Measurements from ENCODE around the gene IKZF1.

IKZF1 gene

GRCh38 chr7:50283731-50284130 is 20.8 kb upstream of the IKZF1 start:
- H3K27ac ChIP-seq: no peak overlapping the region
- TF ChIP-seq, protein P1, sequence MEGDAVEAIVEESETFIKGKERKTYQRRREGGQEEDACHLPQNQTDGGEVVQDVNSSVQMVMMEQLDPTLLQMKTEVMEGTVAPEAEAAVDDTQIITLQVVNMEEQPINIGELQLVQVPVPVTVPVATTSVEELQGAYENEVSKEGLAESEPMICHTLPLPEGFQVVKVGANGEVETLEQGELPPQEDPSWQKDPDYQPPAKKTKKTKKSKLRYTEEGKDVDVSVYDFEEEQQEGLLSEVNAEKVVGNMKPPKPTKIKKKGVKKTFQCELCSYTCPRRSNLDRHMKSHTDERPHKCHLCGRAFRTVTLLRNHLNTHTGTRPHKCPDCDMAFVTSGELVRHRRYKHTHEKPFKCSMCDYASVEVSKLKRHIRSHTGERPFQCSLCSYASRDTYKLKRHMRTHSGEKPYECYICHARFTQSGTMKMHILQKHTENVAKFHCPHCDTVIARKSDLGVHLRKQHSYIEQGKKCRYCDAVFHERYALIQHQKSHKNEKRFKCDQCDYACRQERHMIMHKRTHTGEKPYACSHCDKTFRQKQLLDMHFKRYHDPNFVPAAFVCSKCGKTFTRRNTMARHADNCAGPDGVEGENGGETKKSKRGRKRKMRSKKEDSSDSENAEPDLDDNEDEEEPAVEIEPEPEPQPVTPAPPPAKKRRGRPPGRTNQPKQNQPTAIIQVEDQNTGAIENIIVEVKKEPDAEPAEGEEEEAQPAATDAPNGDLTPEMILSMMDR (conservative IDR thresholded peaks at IDR 0.05): no peak

- TF ChIP-seq, protein P1 (conservative IDR thresholded peaks at IDR 0.05): no peak
- H3K27ac ChIP-seq: no peak overlapping the region
These were observed 20.2 kb upstream of the IKZF1 start for GRCh38 chr7:50284296-50284695.

DNA sequence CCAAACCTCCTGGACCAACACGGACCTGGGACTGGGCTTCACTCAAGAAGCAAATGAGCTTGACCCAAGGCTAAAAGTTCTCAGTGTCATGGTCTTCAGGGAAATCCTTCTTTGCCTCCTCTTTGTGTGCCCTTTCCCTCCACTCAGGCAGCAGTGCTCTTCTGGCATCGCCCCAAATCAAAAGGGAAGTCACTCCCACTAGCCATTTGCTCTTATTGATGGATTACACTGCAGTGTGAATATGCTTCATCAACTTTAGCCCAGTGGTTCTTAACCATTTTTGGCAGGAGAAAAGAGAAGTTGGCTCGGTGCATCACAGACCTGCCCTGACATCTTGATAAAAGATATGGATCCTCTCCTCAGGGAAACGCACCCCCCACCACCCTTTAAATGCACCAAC is 19.2 kb upstream of the IKZF1 start:
- TF ChIP-seq, protein P1 (conservative IDR thresholded peaks at IDR 0.05): no peak
- no peak overlapping the region for H3K27ac ChIP-seq

- H3K27ac ChIP-seq: no peak overlapping the region
- TF ChIP-seq, protein P1 (conservative IDR thresholded peaks at IDR 0.05): no peak
These were observed 17.4 kb upstream of the IKZF1 start for GRCh38 chr7:50287129-50287528.

GRCh38 chr7:50292165-50292757 is 12.3 kb upstream of the IKZF1 start:
- no peak overlapping the region for H3K27ac ChIP-seq
- TF ChIP-seq, protein P1 (conservative IDR thresholded peaks at IDR 0.05): no peak

GRCh38 chr7:50292763-50293162 is 11.8 kb upstream of the IKZF1 start:
- no peak overlapping the region for H3K27ac ChIP-seq
- TF ChIP-seq, protein P1 (conservative IDR thresholded peaks at IDR 0.05): no peak

- H3K27ac ChIP-seq: no peak overlapping the region
- TF ChIP-seq, protein P1 (conservative IDR thresholded peaks at IDR 0.05): no peak
These were observed 10.9 kb upstream of the IKZF1 start for GRCh38 chr7:50293509-50294179.
